AG09309 (cell line): ENCODE measurements around the gene LGR6.

Source experiments
- DNase-seq: peaks from one replicate; pipeline ENCODE4 v3.0.0-alpha.2; 2010; ENCODE audit warnings: low read depth
- H3K4me3 ChIP-seq: 2 replicates; pipeline ENCODE4 v1.5.1; 2011; ENCODE audit warnings: mild to moderate bottlenecking, low read depth, low read length, moderate library complexity; ENCODE audit not compliant: control insufficient read depth
- CTCF ChIP-seq: IDR thresholded peaks from 2 replicates; pipeline ENCODE4 v1.5.1; 2011; ENCODE audit warnings: mild to moderate bottlenecking, low read depth, low read length, inconsistent platforms; ENCODE audit not compliant: insufficient read depth, control insufficient read depth; ENCODE audit errors: missing control alignments

LGR6 gene

GRCh38 chr1:202149566-202149965, 44.0 kb upstream of the LGR6 start:
- TF ChIP-seq CTCF = no peak
- DNase-seq = no peak

GRCh38 chr1:202150187-202150586, 43.4 kb upstream of the LGR6 start:
- no peak for DNase-seq
- TF ChIP-seq CTCF = no peak
- H3K4me3 ChIP-seq = no peak overlapping the region

More at GRCh38 chr1:202149566-202149965, 44.0 kb upstream of the LGR6 start:
- H3K4me3 ChIP-seq = no peak overlapping the region

GRCh38 chr1:202150602-202151001, 43.0 kb upstream of the LGR6 start:
- no peak for DNase-seq
- no peak for TF ChIP-seq CTCF
- H3K4me3 ChIP-seq = no peak overlapping the region

GRCh38 chr1:202151045-202151444, 42.6 kb upstream of the LGR6 start:
- TF ChIP-seq CTCF = no peak
- DNase-seq = no peak
- H3K4me3 ChIP-seq = no peak overlapping the region

- no peak for DNase-seq
- H3K4me3 ChIP-seq = no peak overlapping the region
- TF ChIP-seq CTCF = no peak
Observed at GRCh38 chr1:202152399-202152798, 41.2 kb upstream of the LGR6 start.

GRCh38 chr1:202153284-202153683, 40.3 kb upstream of the LGR6 start:
- no peak for DNase-seq
- no peak overlapping the region for H3K4me3 ChIP-seq
- no peak for TF ChIP-seq CTCF
